Transverse colon (tissue), 4 donors: ENCODE results near the gene MYOM1.

Experiments
- CTCF ChIP-seq, 5 experiments: fragments of 200-600 bp in 3 of 5; fragments of 450-650 bp in 2 of 5; sonication (generic) in 3 of 5; IDR thresholded peaks; 1 replicate in 2 of 5; 2 replicates in 3 of 5; pipeline ENCODE4 v1.5.1; 2016 to 2017; ENCODE audit warnings: antibody characterized with exemption in 5 of 5, inconsistent platforms in 3 of 5, mild to moderate bottlenecking in 2 of 5, moderate library complexity in 1 of 5
- POLR2A ChIP-seq: fragments of 450-650 bp; IDR thresholded peaks from one replicate; pipeline ENCODE4 v1.6.1; 2016; ENCODE audit warnings: antibody characterized with exemption, mild to moderate bottlenecking, moderate library complexity
- POLR2AphosphoS5 ChIP-seq, 3 donors: sonication (generic); formaldehyde crosslinking; IDR thresholded peaks; one replicate each; pipeline ENCODE4 v1.6.1; 2016; ENCODE audit warnings: antibody characterized with exemption in 3 of 3

- TF ChIP-seq CTCF (IDR thresholded peaks at IDR 0.05) (peak in 2 of 5 experiments; percentile 22 to 28), POLR2A (peak; percentile 88), POLR2AphosphoS5 (IDR thresholded peaks at IDR 0.05) (peak; percentile 70 to 96 (median 94))
These were observed 41.8 kb upstream of the MYOM1 start, which contains the start of gene MYL12B for GRCh38 chr18:3261373-3262233.
